Activated CD8-positive, alpha-beta memory T cell treated with anti-CD3 and anti-CD28 coated beads, Interleukin-2, amount 50 U/mL, for 1 hour (primary cell): ENCODE data around the gene FREM2.

Experiments used
- DNase-seq: peaks from one replicate; pipeline ENCODE4 v3.0.0-alpha.2; 2020; ENCODE audit errors: extremely low read depth

The FREM2 gene

GRCh38 chr13:38821770-38822551, 135.1 kb downstream of the FREM2 start:
- DNase-seq: no peak

- DNase-seq: no peak
Measured at GRCh38 chr13:38824342-38824741, 137.5 kb downstream of the FREM2 start.

GRCh38 chr13:38826182-38826813, 139.4 kb downstream of the FREM2 start:
- no peak for DNase-seq

- DNase-seq: no peak
Measured at GRCh38 chr13:38830442-38831045, 143.7 kb downstream of the FREM2 start.

GRCh38 chr13:38844581-38844980, 157.7 kb downstream of the FREM2 start:
- no peak for DNase-seq

- no peak for DNase-seq
Measured at GRCh38 chr13:38848360-38848759, 161.5 kb downstream of the FREM2 start.

- DNase-seq: no peak
Measured at GRCh38 chr13:38849315-38849714, 162.4 kb downstream of the FREM2 start.

GRCh38 chr13:38850868-38851626, 164.2 kb downstream of the FREM2 start:
- DNase-seq: no peak

- no peak for DNase-seq
Measured at GRCh38 chr13:38854226-38854625, 167.3 kb downstream of the FREM2 start.

GRCh38 chr13:38856065-38856464, 169.2 kb downstream of the FREM2 start:
- no peak for DNase-seq

- DNase-seq: no peak
Measured at GRCh38 chr13:38862443-38862842, 175.6 kb downstream of the FREM2 start.

- DNase-seq: no peak
Measured at GRCh38 chr13:38863536-38863935, 176.7 kb downstream of the FREM2 start.

GRCh38 chr13:38866649-38867048, 179.8 kb downstream of the FREM2 start:
- DNase-seq: no peak

GRCh38 chr13:38868399-38868798, 181.5 kb downstream of the FREM2 start:
- DNase-seq: no peak

- DNase-seq: no peak
Measured at GRCh38 chr13:38868870-38869269, 182.0 kb downstream of the FREM2 start.

- DNase-seq: no peak
Measured at GRCh38 chr13:38871275-38871674, 184.4 kb downstream of the FREM2 start.

- DNase-seq: no peak
Measured at GRCh38 chr13:38872693-38873092, 185.8 kb downstream of the FREM2 start.

- DNase-seq: no peak
Measured at GRCh38 chr13:38875186-38875875, 188.5 kb downstream of the FREM2 start.

GRCh38 chr13:38879278-38879677, 192.4 kb downstream of the FREM2 start:
- no peak for DNase-seq

GRCh38 chr13:38879786-38880185, 192.9 kb downstream of the FREM2 start:
- DNase-seq: no peak

GRCh38 chr13:38880397-38880796, 193.5 kb downstream of the FREM2 start:
- no peak for DNase-seq

- no peak for DNase-seq
Measured at GRCh38 chr13:38883783-38884182, 196.9 kb downstream of the FREM2 start.
